HG02642 (cell line): ENCODE measurements around the gene DYDC2.
A peak's percentile ranks its signal among the peaks of the same experiment; 100 is the strongest.

Experiments used
- ATAC-seq: cut with Tn5 transposase; IDR thresholded peaks from one replicate; pipeline ENCODE4 v1.9.1; 2021; ENCODE audit warnings: mild to moderate bottlenecking; ENCODE audit not compliant: unreplicated experiment, poor library complexity

The DYDC2 gene

GRCh38 chr10:80359644-80360043 is 3.1 kb downstream of the DYDC2 start:
- no peak for ATAC-seq

- ATAC-seq, result no peak
Measured at GRCh38 chr10:80365510-80365909, 8.9 kb downstream of the DYDC2 start.

- ATAC-seq, result no peak
Measured at GRCh38 chr10:80371467-80371866, 14.9 kb downstream of the DYDC2 start.

- no peak for ATAC-seq
Measured at GRCh38 chr10:80372675-80373074, 16.1 kb downstream of the DYDC2 start.

DNA sequence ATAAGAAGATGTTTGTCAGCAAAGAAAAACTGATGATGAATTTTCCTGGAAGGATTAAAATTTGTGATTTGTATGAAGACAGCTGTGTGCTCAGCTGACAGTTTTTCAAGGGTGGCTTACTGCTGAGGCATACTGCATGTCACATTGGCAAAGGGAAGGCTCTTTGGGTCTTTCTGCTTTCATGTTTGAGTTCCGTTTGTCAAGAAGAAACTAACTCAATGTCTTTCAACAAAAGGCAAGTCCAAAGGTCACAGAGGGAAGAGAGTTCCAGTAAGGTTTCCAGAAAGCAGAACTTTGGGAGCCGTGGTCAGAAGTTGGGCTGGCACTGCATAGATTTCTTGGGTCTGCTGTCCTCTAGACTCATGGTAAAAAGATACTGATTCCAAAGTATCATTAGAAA is 16.9 kb downstream of the DYDC2 start:
- no peak for ATAC-seq

- ATAC-seq, result no peak
Measured at GRCh38 chr10:80379701-80380100, 23.1 kb downstream of the DYDC2 start.

- no peak for ATAC-seq
Measured at GRCh38 chr10:80380185-80380584, 23.6 kb downstream of the DYDC2 start.

- peak; percentile 62 for ATAC-seq
Measured at GRCh38 chr10:80382989-80383388, 26.4 kb downstream of the DYDC2 start.

DNA sequence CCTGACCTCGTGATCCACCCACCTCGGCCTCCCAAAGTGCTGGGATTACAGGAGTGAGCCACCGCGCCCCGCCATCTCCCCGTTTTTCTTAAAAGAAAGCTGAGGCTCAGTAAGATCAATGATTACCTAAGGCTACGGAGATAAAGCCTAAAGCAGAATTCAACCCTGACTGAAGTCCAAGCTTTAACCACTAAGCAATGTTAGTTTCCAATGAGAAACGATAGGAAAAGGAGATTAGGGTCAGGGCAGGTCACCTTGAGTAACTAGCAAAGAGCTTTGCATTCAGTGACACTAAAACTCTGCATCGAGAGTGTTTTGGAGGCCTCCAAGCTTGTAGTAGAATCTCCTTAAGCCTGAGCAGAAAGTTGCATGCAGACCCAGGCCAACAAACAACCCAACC is 34.2 kb downstream of the DYDC2 start:
- no peak for ATAC-seq

DNA sequence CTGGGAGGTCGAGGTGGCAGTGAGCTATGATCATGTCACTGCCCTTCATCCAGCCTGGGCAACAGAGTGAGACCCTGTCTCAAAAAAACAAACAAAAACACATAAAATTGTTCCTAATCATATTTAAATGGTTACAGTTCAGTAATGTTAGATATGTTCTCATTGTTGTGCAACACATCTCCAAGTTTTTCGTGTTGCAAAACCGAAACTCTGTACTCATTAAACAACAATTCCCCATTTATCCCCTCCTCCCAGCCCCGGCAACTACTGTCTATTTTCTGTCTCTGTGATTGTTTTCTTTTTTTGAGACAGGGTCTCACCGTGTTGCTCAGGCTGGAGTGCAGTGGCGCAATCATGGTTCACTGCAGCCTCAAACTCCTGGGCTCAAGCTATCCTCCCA is 35.7 kb downstream of the DYDC2 start:
- no peak for ATAC-seq

DNA sequence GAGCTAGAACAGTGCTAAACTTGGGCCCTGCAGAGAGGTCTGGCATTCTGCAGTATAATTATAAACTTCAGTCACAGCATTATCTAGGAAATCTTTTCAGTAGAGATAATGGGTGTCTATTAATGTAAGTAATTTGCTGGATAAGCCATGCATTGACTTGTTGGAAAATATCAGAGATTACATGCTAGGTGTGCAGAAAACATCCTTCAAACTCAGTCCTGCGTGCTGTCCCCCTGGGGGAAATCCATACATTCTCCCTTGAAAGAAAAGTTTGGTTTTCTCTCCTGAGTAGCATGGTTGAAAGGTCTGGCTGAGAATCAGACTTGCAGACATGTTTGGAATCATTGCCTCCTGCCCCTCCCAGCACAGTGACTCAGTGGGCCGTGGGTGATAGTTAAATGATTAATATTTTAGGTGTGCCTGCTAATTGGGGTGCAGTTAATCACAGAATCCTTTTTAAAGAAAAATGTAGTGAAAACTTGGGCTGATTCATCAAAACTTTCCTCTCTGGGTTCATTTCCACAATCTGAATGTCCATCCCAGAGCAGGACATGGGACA is 37.9 kb downstream of the DYDC2 start:
- no peak for ATAC-seq

DNA sequence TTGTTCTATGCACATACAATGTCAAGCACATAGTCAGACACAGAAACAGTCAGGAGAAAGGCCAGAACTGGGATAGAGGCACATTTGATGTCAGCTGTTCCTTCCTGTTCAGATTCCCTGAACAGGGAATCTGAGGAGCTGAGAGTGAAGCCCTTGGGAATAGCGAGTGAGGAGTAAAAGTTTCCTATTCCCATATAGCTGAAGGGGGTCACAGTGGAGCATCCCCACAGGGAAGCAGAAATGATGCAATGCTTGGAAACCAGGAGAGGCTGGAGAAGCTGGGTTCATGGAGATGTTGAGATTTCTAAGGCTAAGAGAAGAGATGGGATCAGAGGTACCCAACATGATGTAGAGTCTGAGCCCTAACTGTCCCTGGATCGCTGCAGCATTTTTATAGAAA is 40.4 kb downstream of the DYDC2 start:
- ATAC-seq, result no peak

DNA sequence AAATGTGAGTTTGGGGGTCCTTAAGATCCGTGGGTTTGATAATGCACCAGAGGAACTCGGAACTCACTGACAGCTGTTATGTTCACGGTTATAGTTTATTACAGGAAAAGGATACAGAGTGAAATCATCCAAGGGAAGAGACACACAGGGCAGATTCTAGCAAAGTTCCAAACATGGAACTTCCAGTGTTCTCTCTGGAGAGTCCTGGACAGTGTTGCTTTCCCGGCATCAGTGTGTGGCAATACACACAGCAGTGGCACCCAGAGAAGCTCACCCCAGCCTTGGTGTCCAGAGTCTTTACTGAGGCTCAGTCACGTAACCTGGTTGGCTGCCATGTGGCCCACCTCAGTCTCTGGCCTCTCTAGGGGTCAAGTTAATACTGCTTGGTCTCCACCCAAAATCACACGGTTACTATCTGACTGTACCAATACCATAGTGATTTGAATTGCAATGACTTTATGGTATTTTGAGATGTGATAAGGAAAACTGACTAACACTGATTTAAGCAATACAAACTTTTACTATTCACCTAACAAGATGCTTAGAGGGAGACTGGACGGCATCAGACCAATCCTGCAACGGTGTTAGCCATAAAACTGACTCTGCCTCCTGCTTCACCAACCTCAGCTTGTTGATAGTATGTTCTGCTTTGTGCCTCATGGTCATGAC is 43.7 kb downstream of the DYDC2 start:
- ATAC-seq, result no peak

GRCh38 chr10:80405035-80405434 is 48.5 kb downstream of the DYDC2 start:
- no peak for ATAC-seq

GRCh38 chr10:80405626-80406025 is 49.0 kb downstream of the DYDC2 start:
- ATAC-seq, result no peak

DNA sequence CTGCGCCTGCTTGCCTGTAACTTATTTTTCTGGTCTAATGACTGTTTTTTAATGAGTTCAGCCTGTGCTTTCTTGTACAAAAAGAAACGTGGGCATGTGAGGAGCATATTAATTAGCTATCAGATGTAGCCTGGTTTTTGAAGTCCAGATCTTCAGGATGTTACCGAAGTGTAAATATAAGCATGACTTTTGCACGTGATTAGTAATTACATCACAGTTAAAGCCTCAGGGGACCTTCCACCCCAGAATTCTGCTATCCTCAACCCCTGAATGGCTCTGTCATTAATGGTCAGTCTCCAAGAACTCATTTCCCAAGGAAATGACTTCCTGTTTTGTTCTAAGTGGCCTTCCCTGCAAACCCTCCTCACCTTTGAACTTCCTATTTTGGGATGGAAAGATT is 49.6 kb downstream of the DYDC2 start:
- ATAC-seq, result no peak

DNA sequence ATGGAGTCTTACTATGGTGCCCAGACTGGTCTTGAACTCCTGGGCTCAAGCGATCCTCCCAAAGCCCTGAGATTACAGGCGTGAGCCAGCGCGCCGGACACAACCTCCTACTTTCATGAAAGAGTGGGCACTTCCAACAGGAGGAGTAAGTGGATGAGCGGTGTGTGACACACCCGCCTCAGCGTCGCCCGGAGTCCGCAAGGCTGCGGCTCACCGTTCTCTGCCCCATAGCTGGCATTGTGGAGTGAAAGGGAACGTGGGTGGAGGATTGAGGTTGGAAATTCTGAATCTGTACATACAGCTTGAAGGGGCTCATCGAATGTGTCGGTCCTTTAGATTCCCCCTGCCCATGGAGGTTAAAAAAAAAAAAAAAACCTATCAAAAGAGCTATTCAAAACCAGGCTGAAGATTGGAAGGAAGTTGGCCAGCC is 51.2 kb downstream of the DYDC2 start:
- ATAC-seq, result peak; percentile 32

- peak; percentile 96 for ATAC-seq
Measured at GRCh38 chr10:80408242-80409101, 51.9 kb downstream of the DYDC2 start, which contains the start of gene PRXL2A. Gene PRXL2A (plus strand): TSS chr10:80408551. CDS start chr10:80420468, 11,917 bp downstream.

DNA sequence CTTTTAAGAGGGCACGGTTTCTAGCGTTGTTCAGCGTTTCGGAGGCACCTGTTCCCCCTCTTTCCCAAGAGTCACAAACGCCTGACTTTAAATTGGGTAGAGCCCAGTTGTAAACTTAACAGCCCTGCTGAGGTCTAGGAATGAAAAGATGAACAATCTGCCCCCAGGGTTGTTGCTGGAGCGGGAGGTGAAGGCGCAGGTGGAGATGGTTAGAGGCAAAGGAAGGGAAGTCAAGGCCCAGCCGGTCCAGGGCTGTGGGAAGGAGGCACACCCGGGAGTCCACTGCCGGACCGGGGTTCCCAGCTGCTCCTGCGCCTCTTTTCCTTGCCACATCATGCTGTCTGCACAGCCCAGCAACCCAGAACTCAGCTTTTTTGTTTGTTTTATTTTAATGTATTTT is 52.5 kb downstream of the DYDC2 start:
- no peak for ATAC-seq

DNA sequence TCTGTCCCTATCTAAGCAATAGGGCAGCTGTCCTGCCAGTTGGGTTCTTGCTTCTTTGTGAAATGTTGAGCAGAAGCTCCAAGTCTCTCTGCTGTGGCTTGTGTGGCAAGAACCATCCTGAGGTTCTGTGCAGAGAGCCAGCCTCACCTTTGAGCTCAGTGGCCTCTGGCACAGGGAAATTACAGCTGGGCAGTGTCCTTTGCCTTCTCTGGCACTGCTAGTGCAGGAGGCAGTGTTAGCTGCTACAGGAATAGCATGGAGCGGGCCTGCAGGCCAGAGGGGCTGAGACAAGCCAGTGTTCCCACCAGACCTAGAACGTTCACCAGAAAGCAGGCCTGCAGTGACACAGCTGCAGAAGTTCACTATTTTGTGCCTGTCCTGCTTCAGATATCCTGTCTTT is 53.5 kb downstream of the DYDC2 start:
- ATAC-seq, result no peak

GRCh38 chr10:80410578-80411145 is 54.1 kb downstream of the DYDC2 start:
- no peak for ATAC-seq
